ENCODE results near the gene MBTD1.
"Not testable (repeated sequence)": the region's sequence is repeated elsewhere in the genome, so short reads cannot be mapped to it uniquely, and the experiment has no call there.

MBTD1 gene

DNA sequence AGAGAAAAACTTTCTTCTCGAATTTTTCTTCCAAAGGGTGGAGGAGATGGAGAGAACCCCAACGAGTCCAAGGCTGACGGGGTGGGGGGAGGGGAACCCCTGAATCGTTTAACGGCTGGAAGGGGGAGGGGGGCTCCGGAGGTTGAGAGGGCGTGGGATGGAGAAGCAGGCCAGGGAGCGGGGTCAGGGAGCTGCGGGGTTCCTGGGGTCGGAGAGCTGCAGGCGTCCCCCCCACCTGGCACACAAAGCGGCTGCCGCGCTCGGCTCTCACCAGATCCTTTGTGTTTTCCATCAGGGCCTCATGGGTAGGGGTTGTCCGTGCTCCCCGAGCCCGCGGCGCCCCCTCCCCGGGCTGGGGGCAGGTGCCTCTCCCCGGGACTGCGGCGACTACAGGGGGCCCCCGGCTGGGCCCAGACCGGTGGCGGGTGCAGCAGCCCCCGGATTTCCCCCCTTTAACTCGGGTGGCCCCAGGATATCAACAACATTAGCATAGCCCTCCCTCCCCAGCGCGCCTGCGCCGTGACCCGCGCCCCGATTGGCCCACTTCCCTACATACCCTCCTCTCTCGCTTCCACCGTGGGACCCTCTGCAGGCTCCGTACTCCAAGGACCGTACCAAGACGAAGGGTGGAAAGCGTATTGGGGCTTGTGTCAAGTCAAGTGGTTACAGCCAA, at the start of gene MBTD1:
MBTD1 (minus strand) TSS at position 486 of the 673 bp plus-strand sequence. CDS start 34,888 bp downstream, outside the sequence.
- DNase-seq: peak; percentile 91

DNA sequence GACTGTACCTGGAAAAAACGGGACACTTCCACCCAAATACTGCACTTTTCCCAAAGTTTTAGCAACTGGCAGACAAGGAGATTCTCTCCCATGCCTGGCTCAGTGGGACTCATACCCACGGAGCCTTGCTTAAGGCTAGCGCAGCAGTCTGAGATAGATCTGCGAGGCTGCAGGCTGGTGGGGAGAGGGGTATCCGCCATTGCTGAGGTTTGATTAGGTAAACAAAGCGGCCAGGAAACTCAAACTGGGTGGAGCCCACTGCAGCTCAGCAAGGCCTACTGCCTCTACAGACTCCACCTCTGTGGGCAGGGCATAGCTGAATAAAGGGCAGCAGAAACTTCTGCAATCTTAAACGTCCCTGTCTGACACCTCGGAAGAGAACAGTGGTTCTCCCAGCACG, 45.3 kb upstream of the MBTD1 start:
- DNase-seq: no peak

DNA sequence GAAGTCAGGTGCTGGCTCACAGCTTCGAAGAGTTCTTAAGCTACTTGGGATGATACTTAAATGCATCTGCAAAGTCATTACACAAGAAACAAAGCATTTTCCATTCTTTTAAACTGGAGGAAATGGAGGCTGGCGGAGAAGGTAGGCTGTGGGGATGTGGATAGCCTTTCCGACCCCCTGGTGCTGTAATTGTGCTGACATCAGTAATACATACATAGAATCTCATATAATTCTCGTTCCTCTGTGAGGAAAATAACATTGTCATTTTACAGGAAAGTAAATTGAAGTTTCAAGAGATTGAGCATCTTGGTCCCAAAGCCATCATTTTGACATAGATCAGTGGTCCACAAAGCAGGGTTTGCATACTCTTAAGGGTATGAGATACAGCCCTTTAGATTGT, 40.0 kb upstream of the MBTD1 start:
- DNase-seq: no peak

DNA sequence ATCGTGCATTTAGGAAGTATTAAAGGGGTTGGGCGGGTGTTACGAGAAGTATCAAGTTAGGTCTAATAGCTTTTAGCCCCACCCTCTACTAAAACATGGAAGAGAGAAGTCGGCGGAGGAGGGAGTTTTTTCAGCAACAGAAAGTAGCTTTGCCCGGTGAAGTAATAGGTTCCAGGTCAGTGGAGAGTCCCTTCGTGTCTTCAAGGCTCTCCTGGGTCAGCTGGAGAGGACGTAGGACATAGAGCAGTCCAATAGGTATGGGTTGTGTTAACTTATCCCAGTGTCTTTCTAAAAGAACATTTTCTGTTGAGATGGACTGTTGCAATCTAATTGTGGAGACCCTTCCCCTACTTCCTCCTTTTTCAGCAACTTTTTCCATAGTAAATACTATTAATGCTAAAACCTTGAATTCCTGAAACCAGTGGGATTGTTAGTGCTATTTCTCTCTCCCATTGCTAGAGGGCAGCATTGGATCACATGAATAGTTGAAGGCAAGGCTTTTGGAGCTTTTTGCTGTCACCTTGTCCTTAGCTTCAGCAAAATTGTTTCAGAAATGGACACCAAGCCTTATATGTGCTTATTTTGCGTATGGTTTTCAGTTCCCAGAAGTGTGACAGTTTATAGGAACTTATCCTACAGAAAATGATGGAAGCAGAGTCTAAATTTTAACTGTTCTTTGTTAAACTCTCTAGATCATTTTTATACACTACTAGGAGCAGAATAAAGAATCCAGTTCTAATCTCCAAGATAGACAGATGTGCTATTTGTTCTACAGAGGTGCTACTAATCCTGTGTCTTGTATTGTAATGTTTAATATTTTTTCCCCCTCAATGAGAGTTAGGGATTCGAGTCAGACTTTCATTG, 38.9 kb upstream of the MBTD1 start:
- peak; percentile 35 for DNase-seq

DNA sequence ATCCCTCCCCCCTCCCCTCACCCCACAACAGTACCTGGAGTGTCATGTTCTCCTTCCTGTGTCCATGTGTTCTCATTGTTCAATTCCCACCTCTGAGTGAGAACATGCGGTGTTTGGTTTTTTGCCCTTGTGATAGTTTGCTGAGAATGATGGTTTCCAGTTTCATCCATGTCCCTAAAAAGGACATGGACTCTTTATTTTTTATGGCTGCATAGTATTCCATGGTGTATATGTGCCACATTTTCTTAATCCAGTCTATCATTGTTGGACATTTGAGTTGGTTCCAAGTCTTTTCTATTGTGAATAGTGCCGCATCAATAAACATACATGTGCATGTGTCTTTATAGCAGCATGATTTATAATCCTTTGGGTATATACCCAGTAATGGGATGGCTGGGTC, 34.5 kb upstream of the MBTD1 start:
- not testable (repeated sequence) for DNase-seq

DNA sequence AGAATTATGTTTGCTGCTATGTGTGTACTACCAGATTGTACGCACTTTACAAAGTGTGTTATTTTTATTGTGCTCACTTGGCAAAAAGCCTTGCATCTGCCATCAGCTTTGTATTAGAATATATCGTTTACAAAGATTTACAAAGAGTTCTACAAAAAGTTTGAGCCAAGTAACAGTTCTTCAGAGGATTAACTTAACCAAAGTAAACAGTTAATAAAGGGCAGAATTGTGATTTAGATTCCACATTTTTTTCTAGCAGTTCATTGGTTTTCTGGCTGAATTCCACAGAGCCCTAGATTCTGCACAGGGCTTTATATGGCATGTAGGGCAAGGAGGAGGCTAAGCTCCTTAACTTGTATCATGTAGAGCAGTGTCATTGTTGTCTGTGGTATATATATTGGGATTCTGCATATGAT, 29.9 kb upstream of the MBTD1 start:
- DNase-seq: no peak

DNA sequence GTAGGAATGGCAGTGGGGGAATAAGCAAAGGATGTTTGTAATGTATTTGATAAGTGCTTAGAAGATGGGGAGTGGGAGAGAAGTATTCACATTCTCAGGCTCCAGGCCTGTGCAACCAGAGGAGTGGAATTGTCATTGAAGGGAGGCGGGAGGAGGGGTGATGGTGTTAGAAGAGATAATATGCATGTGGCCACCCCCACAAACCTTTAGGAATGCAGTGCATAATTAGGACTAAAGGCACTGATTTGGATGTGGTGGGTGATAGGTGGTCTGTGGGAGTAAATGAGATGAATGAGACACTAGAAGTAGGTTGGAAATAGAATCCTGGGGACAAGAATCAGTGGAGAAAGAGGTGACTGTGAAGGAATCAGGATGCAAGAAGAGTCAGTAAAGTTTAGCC, 27.6 kb upstream of the MBTD1 start:
- no peak for DNase-seq

DNA sequence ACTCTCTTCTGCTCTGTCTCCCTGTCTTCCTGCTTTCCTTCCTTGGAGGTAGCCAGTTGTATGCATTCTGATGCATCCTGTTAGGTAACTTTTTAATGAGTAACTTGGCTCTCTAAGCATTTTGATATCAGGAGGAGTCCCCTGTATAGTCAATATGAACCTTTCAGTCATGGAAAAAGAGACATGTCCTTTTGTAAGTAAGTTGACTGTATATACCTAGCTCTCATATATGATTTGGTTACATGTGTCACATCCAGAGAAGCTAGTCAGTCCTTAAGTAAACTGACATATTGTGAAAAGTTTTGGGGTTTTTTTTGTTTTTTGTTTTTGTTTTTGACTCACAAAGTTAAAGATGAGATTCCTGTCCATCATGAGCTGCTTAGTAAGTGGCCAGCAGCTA, 19.3 kb upstream of the MBTD1 start:
- no peak for DNase-seq

DNA sequence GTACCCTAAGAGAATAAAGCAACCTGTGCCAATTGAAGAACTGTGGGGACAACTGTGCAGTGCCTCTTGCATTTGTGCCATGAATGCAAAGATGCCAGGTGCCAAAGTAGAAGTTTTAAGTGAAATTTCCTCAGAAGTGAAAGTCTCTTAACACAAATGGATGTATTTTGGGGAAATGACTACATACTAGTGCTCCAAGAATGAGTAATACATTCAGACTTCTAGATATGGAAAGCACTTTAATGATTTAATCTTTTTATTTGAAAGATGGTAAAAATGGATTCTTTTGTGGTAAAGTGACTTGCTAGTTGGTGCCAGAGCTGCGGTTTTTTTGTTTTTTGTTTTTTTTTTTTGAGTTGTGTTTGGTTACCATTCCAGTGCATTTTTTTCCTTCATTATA, 15.5 kb upstream of the MBTD1 start:
- no peak for DNase-seq

DNA sequence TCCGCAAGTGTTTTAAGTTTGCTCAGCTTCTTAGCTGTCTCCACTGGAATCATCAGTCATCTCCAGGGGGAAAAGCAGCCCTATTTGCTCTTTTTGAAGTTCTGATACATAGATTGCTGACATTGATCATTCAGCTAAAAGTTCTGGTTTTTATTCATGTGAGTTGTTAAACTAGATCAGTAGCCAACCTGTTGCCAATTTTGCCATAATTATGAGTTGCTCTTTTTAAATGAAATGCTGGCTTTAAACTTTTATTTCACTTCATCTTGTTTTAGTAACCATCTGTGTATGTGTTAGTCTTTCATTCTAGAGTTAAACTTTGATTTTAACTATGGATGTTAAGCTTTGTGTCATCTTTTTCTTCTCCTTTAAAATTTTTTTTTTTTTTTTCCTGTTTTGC, 13.0 kb upstream of the MBTD1 start:
- DNase-seq: no peak

DNA sequence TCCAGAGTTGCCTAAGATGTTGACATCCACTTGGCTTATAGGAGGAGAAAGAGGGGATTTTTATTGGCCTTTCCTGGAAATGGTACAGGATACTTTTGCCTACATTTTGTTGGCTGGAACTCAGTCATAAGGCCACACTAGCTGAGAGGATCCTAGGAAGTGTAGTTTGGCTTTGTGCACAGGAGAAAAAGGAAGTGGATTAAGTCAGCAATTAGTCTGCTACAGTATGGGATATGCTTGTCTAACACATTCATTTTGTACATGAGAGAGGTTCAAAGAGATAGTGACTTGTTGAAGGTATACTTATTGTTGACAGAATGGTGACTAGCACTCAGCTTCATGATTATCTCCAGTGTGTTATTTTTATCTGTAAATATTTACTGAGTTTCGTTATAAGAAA, 10.8 kb upstream of the MBTD1 start:
- no peak for DNase-seq

DNA sequence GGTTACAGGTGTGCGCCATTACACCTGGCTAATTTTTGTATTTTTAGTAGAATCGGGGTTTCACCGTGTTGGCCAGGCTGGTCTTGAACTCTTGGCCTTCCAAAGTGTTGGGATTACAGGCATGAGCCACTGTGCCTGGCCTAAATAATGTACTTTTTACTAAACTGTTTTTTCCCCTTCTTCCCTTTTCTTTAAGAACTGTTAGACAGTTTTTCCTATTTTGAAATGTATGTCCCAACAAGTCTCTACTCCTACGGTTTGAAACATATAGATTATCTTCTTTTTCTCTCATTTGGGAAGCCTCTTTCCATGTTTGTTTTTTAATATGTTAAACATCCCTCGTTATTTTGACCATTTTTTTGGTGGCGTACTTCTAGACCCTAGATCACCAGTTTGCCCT, 10.1 kb upstream of the MBTD1 start:
- no peak for DNase-seq

DNA sequence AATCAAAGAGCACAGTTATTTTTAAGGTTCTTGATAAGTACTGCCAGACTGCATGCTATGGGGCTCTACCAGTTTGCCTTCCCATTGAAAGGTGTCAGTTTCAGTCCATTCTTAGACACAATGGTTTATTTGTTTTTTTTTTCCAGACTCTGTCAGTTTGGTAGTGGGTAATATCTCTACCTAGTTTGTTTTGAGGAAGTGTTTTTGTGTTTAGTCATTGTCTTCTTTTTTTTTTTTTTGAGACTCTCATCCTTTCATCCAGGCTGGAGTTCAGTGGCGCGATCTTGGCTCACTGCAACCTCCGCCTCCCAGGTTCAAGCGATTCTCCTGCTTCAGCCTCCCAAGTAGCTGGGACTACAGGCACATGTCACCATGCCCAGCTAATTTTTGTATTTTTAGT, 4.6 kb upstream of the MBTD1 start:
- DNase-seq: not testable (repeated sequence)

DNA sequence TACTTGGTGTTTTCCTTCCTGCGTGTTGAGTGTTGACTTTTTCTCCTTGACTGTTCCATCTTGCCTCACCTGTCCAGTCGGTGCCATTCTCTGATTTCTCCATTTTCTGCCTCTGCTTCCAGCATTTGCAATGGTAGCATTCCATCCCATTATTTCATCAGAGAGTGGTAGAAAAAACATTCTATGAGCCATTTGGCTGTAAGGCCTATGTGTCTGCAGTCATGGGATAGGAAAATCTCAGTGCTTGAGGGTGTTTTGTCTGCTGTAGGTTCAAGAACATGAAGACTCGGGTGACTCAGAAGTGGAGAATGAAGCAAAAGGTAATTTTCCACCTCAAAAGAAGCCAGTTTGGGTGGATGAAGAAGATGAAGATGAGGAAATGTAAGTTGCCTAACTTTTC, 3.2 kb upstream of the MBTD1 start:
- DNase-seq: no peak

DNA sequence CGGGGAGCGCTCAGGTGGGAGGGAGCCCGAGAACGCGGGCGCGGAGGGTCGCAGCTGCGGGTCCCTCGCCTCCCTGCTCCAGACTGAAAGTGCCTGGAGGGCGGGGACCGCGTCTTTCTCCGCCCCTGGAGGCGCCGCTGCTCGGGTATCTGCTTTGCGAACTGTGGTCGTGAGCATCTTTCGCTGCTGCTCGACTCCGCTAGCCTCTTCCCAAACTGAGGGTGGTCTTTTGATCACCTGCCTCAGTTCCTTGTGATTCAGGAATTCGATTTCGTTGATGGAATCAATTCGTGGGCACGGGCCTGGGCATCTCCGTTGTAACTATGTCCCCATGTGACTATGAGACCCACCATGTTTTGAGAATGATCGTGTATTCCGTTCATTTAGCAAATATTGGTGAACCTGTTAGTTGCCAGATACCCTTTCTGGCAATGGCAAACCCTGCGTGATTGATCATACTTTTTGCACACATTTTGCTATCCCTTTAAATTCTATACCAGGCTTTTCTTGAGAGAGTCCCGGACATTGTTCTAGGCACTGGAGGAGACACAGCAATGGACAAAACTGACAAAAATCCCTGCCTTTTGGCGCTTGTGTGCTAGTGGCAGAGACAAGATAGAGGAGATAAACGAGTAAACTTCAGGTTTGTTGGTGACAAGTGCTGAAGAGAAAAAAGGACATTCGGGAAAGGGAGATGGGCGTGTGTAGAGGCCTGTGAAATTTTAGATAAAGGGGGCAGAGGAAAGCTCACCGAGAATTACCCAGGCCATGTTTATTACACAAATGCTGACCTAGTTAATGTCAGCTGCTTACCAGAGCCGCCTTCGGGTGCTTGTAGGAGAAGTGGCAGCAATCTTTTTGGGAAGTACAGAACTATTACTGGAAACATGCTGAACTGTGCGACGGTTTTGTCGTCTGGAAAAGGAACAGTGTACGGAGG, 1.4 kb upstream of the MBTD1 start:
- DNase-seq: peak; percentile 70

DNA sequence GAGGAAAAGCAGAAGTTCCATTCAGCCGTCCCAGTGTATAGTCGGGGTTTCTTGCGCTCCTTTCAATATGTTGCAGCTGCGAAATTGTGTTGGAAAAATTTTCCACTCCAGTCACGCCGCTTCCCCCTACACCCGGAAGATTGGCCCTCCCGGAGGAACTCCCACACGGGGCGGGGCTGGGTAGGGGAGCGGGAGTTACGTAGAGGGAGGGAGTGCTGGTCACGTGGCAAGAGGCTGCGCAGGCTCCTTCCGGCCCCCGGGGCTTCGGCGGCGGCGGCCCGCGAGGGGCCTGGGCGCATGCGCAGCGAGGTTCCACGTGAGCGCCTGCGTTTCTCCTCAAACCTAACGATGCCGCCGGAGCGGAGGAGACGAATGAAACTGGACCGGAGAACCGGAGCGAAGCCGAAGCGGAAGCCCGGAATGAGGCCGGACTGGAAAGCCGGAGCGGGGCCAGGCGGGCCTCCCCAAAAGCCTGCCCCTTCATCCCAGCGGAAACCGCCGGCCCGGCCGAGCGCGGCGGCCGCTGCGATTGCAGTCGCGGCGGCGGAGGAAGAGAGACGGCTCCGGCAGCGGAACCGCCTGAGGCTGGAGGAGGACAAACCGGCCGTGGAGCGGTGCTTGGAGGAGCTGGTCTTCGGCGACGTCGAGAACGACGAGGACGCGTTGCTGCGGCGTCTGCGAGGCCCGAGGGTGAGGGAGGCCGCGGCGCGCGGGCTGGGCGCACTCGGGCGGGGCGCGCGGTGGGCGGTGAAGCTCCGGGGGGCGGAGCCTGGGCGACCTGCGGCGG, 581 bp upstream of the MBTD1 start, which contains the start of gene UTP18:
UTP18 (plus strand) TSS at position 310 of the 787 bp plus-strand sequence; CDS start at position 349, 39 bp downstream.
- DNase-seq: peak; percentile 91

DNA sequence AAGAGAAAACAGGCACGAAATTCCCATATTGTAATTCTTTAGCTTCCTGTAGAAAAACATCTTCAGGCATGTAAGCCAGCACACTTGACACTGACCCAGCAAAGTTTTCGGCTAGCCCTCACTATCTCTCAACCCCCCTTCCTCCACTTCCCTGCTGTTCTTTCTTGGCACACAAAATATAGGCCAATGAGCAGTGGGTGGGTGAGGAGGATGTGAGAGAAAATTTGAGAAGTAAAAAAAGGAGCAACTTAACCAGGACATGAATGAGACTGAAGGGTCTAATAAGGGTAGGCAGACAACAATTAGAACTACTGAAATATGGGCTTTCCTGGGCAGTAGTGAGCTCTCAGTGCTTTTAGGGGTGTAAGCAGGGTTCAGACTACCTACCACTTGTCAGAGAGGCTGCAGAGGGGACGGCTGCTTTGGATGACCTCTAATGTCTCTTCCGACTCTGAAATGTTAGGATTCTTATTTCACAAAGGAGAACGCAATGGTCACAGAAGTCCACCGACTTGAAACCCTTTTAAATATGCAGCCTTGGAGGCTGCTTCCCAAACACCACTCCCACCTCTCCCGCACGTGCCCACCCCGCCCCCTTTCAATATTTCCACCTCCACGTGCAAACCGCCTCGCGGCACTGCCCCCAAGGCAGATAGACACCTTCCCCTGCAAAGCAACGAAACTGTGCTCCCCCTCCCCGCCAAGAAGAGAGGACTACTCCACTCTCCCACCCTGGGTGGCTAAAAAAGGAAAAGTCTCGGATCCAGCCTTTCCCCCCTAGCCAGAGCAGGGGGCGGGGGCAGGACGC, 889 bp downstream of the MBTD1 start:
- DNase-seq: no peak

DNA sequence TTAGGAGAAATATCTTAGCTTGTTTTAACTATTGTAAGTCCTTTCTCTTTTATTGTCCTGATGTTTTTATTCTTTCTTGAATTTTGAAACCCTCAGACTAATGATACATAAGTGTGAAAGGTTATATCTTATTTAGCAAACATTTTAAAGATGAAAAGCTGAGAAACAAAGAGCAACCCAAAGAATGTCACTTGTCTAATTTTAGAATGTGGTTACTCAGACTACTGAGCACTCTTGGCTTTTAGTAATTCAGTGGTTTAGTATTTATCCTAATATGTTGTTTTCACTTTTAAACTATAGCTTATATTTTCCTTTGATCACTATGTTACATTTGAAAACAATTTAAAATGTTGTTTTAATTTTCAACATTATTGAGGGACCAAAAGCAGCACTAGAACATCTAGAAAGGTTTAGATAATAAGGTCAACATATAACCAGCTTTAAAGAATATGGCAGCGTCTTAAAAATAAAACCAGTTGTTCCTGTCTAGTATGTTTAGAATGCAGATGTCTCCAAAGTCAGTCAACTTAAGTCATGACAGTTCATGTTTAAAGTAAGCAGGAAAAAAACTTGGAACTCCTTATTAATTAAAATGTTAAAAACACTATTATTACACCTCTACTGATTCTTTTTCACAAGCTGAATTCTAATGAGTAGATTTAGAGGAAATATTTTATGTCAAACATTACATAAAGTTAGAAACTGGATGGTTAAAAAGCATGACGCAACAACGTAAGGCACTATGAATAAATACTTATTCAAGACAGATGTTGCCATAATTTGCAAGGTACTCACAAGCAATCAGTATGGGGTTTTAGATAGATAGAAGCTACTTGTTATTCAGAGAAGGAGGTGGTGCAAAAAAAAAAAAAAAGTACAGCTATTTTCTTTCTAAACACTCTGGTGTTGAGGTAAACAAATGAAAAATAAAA, 2.4 kb downstream of the MBTD1 start:
- DNase-seq: no peak

DNA sequence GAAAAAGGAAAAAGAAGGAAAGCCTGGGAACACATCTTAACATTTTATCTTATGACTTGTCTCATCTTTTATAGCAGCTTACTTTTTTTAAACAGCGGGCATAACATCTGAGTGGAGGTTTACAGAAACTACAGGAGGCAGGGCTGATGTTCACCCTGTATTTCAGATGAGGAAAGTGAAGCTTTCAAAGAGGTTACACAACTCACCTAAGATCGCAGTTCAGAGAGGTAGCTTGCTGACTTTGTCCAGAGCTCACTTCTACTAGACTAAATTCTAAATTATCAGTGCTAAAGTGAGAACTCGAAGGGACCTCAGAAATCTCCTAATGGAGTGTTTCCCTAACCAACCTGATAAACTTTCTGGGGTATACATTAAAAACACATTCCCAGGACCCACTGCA, 3.7 kb downstream of the MBTD1 start:
- no peak for DNase-seq

DNA sequence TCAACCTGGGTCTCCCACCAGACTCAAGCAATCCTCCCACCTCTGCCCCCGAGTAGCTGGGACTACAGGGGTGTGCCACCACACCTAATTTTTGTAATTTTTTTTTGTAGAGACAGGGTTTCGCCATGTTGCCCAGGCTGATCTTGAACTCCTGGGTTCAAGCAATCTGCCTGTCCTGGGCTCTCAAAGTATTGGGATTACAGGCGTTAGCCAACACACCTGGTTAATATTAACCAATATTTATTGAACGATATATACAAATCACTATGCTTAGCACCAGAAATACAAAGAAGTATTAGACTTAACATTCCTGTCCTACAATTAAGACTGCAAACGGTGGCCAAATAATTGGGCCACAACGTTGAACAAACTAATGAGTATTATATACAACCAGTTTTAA, 4.2 kb downstream of the MBTD1 start:
- no peak for DNase-seq
